NB4 (cell line): ENCODE results near the gene ZWILCH.

Experiments
- CTCF ChIP-seq: IDR thresholded peaks from one replicate; pipeline ENCODE4 v1.5.1; 2012; ENCODE audit warnings: low read depth, low read length
- MYC ChIP-seq: IDR thresholded peaks from 2 replicates; pipeline ENCODE4 v1.6.1; 2011; ENCODE audit warnings: low read depth, low read length
- POLR2A ChIP-seq: IDR thresholded peaks from 2 replicates; pipeline ENCODE4 v1.6.1; 2011; ENCODE audit warnings: mild to moderate bottlenecking; ENCODE audit not compliant: insufficient read length; ENCODE audit errors: extremely low read depth

GRCh38 chr15:66497502-66498455 is 7.3 kb upstream of the ZWILCH start, which contains the start of gene SNAPC5:
- peak; percentile 77 for TF ChIP-seq POLR2A
- TF ChIP-seq CTCF = peak; percentile 70
- peak; percentile 76 for TF ChIP-seq MYC
